ENCODE data around the gene ZFP36L1. TPM values are rescaled to one million over a fixed set of nuclear protein-coding genes. Genes with fewer than 3 reads are reported as not detected.
A peak's percentile ranks its signal among the peaks of the same experiment; 100 is the strongest.

The ZFP36L1 gene
- total RNA-seq, 1 donor from 2014 or later, result 15.5 TPM

GRCh38 chr14:68786491-68787091, 6.3 kb downstream of the ZFP36L1 start:
- TF ChIP-seq, protein P1, sequence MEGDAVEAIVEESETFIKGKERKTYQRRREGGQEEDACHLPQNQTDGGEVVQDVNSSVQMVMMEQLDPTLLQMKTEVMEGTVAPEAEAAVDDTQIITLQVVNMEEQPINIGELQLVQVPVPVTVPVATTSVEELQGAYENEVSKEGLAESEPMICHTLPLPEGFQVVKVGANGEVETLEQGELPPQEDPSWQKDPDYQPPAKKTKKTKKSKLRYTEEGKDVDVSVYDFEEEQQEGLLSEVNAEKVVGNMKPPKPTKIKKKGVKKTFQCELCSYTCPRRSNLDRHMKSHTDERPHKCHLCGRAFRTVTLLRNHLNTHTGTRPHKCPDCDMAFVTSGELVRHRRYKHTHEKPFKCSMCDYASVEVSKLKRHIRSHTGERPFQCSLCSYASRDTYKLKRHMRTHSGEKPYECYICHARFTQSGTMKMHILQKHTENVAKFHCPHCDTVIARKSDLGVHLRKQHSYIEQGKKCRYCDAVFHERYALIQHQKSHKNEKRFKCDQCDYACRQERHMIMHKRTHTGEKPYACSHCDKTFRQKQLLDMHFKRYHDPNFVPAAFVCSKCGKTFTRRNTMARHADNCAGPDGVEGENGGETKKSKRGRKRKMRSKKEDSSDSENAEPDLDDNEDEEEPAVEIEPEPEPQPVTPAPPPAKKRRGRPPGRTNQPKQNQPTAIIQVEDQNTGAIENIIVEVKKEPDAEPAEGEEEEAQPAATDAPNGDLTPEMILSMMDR (IDR thresholded peaks at IDR 0.05; ENCODE audit: insufficient read depth, low read length, severe bottlenecking), result no peak
- peaks cover 24% of the 10 kb centered on the region for H3K36me3 ChIP-seq (ENCODE audit: control insufficient read depth, insufficient read depth, low read length)
- peak; percentile 60 for FAIRE-seq
- no peaks in the 10 kb centered on the region for H3K27me3 ChIP-seq (ENCODE audit: control insufficient read depth, insufficient read depth, low read length)
- peak; percentile 88 for DNase-seq (ENCODE audit: low read depth)
- H3K4me3 ChIP-seq (ENCODE audit: low read depth, low read length), result no peak overlapping the region

- DNase-seq (ENCODE audit: low read depth) (peak; percentile 84), FAIRE-seq (no peak)
- Histone ChIP-seq H3K36me3 (ENCODE audit: control insufficient read depth, insufficient read depth, low read length) (peaks cover 17% of the 10 kb centered on the region), H3K4me3 (ENCODE audit: low read depth, low read length) (no peak overlapping the region), H3K27me3 (ENCODE audit: control insufficient read depth, insufficient read depth, low read length) (no peaks in the 10 kb centered on the region)
- TF ChIP-seq, protein P1 (IDR thresholded peaks at IDR 0.05; ENCODE audit: insufficient read depth, low read length, severe bottlenecking), result no peak
Observed at GRCh38 chr14:68785534-68786490, 7.1 kb downstream of the ZFP36L1 start.

DNA sequence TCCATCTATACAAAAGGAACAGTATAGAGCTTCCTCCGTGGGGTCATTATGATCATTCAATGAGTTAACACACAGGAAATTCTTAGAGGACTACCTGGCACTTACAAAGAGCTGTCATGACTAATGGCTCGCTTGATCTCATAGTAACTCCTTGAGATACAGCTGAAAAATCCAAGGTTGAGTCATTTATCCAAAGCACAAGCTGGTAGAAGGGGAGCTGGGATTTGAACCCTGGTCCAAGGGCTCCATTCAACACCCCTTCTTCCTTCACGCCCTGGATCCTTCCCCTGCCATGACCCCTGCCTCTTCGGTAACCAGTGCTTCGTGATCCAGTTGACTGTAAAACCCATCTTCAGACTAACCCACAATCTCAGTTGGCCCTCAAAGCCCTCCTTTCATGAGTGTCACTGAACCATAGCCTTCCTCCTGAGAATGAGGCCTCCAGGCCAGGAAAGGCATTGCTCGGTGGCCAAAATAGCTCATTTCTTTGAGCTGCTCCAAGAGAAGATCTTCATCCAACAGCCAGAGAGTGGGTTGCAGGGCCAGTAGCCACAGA, 7.8 kb downstream of the ZFP36L1 start:
- Histone ChIP-seq H3K27me3 (ENCODE audit: control insufficient read depth, insufficient read depth, low read length) (no peaks in the 10 kb centered on the region), H3K4me3 (ENCODE audit: low read depth, low read length) (no peak overlapping the region), H3K36me3 (ENCODE audit: control insufficient read depth, insufficient read depth, low read length) (peaks cover 10% of the 10 kb centered on the region)
- TF ChIP-seq, protein P1 (IDR thresholded peaks at IDR 0.05; ENCODE audit: insufficient read depth, low read length, severe bottlenecking), result no peak
- DNase-seq (ENCODE audit: low read depth) (peak; percentile 97), FAIRE-seq (no peak)

- no peaks in the 10 kb centered on the region for H3K27me3 ChIP-seq (ENCODE audit: control insufficient read depth, insufficient read depth, low read length)
- TF ChIP-seq, protein P1 (IDR thresholded peaks at IDR 0.05; ENCODE audit: insufficient read depth, low read length, severe bottlenecking), result no peak
- no peak overlapping the region for H3K4me3 ChIP-seq (ENCODE audit: low read depth, low read length)
- peaks cover 4% of the 10 kb centered on the region for H3K36me3 ChIP-seq (ENCODE audit: control insufficient read depth, insufficient read depth, low read length)
- DNase-seq (ENCODE audit: low read depth) (peak; percentile 56), FAIRE-seq (no peak)
Observed at GRCh38 chr14:68784226-68784910, 8.5 kb downstream of the ZFP36L1 start.

- TF ChIP-seq, protein P1 (IDR thresholded peaks at IDR 0.05; ENCODE audit: insufficient read depth, low read length, severe bottlenecking), result no peak
- H3K36me3 ChIP-seq (ENCODE audit: control insufficient read depth, insufficient read depth, low read length), result no peaks in the 10 kb centered on the region
- DNase-seq (ENCODE audit: low read depth) (no peak), FAIRE-seq (no peak)
- no peaks in the 10 kb centered on the region for H3K27me3 ChIP-seq (ENCODE audit: control insufficient read depth, insufficient read depth, low read length)
- H3K4me3 ChIP-seq (ENCODE audit: low read depth, low read length), result no peak overlapping the region
Observed at GRCh38 chr14:68783408-68784225, 9.2 kb downstream of the ZFP36L1 start.
